Activated T-cell treated with anti-CD3 and anti-CD28 coated beads, Interleukin-2, amount 50 U/mL, for 72 hours (primary cell): ENCODE measurements around the gene ADK. TPM values are rescaled to one million over a fixed set of nuclear protein-coding genes. Genes with fewer than 3 reads are reported as not detected.
"Not testable (repeated sequence)": the region's sequence is repeated elsewhere in the genome, so short reads cannot be mapped to it uniquely, and the experiment has no call there.

Experiments used
- ATAC-seq, 2 donors: fragments of 150-1000 bp; cut with Tn5 transposase; replicated peaks in 1 of 2; 2 replicates each; pipeline ENCODE4 v1.10.0; 2021; ENCODE audit warnings: moderate library complexity in 2 of 2, mild to moderate bottlenecking in 1 of 2
- DNase-seq, 2 donors: peaks; one replicate each; pipeline ENCODE4 v3.0.0; 2021 to 2022; ENCODE audit warnings: mixed read lengths in 1 of 2
- H3K27ac Mint-ChIP-seq: one replicate; pipeline ENCODE4 v1.8.0; 2022; ENCODE audit warnings: mild to moderate bottlenecking, moderate library complexity, mixed read lengths
- H3K27me3 Mint-ChIP-seq: one replicate; pipeline ENCODE4 v1.8.0; 2022; ENCODE audit warnings: low read depth, mixed read lengths
- H3K36me3 Mint-ChIP-seq, 2 donors: one replicate each; pipeline ENCODE4 v1.8.0; 2022; ENCODE audit warnings: mixed read lengths in 2 of 2, mild to moderate bottlenecking in 1 of 2; ENCODE audit not compliant: insufficient read depth in 2 of 2
- H3K4me1 Mint-ChIP-seq: one replicate; pipeline ENCODE4 v1.8.0; 2022; ENCODE audit warnings: low read depth, mixed read lengths
- H3K4me3 Mint-ChIP-seq, 2 donors: one replicate each; pipeline ENCODE4 v1.8.0; 2022; ENCODE audit warnings: mild to moderate bottlenecking in 2 of 2, mixed read lengths in 2 of 2, moderate library complexity in 2 of 2
- H3K9me3 Mint-ChIP-seq, 2 donors: one replicate each; pipeline ENCODE4 v1.8.0; 2022; ENCODE audit warnings: mixed read lengths in 2 of 2
- total RNA-seq, 2 donors: library from RNA; stranded (reverse); gene quantifications; one replicate each; pipeline ENCODE4 v1.2.3, GENCODE V29; 2022

Gene ADK
- total RNA-seq, 2 donors from 2014 or later: 56.2 to 60.0 TPM

DNA sequence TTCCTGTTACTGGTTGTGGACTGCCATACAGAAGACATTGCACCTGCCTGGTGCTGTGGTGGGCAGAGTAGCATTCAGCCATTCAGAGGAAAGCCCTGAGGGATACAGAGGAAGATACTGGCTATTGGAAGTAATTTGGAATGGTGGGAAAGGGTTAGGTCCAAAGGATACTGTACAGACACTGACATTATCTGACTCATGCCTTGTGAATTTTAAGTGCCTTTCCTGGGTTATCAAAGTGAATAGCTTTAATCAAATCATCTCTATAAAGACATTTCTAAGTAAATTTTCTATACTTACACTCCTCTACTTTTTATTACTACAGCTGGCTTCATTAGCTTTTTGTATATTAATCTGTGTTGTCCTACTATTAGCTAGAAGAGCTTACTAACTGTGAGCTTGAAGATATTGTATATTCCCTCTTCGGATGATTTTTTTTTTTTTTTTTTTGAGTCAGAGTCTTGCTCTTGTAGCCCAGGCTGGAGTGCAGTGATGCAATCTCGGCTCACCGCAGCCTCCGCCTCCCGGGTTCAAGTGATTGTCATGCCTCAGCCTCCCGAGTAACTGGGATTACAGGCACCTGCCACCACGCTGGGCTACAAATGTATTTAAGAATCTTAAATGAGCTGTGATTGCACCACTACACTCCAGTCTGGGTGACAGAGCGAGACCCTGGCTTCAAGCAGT is 186.5 kb downstream of the ADK start:
- DNase-seq: no peak
- Mint-ChIP-seq H3K36me3 (peaks cover under 1 to 14% of the 10 kb centered on the region in 2 donors), H3K9me3 (peaks cover 2 to 3% of the 10 kb centered on the region in 2 donors), H3K4me3 (no peak overlapping the region), H3K27me3 (no peaks in the 10 kb centered on the region), H3K4me1 (peaks cover 6% of the 10 kb centered on the region), H3K27ac (no peak overlapping the region)
- no peak for ATAC-seq

DNA sequence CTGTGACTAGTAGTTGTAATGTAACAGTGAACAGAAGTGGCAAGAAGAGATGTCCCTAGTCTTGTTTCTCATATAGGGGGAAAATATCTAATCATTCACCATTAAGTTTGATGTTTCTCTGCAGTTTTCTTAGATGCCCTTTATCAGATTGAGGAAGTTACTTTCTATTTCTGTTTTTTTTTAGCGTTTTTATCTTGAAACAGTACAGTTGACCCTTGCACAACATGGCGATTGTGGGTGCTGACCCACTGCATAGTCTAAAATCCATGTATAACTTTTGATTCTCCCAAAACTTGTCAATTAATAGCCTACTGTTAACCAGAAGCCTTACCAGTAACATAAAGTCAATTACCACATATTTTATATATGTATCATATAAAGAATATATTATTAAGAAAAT is 192.0 kb downstream of the ADK start:
- ATAC-seq (no peak), DNase-seq (no peak)
- no peaks in the 10 kb centered on the region for H3K27me3 Mint-ChIP-seq
- peaks cover 9 to 11% of the 10 kb centered on the region in 2 donors for H3K9me3 Mint-ChIP-seq
- peaks cover 5% of the 10 kb centered on the region for H3K4me1 Mint-ChIP-seq
- H3K27ac Mint-ChIP-seq: no peak overlapping the region
- peaks cover 19 to 37% of the 10 kb centered on the region in 2 donors for H3K36me3 Mint-ChIP-seq
- no peak overlapping the region for H3K4me3 Mint-ChIP-seq

DNA sequence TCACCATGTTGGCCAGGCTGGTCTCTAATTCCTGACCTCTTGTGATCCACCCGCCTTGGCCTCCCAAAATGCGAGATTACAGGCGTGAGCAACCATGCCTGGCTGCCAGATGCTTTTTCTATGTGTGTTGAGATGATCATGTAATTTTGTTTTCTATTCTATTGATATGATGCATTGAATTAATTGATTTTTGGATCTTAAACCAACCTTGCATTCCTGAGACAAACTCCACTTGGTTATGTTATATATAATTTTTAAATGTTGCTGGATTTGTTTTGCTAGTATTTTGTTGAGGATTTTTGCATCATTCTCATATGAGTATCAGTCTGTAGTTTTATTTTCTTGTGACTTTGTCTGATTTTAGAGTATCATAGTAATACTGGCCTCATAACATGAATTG is 192.8 kb downstream of the ADK start:
- no peaks in the 10 kb centered on the region for H3K27me3 Mint-ChIP-seq
- peaks cover 10 to 13% of the 10 kb centered on the region in 2 donors for H3K9me3 Mint-ChIP-seq
- H3K36me3 Mint-ChIP-seq: peaks cover 21 to 37% of the 10 kb centered on the region in 2 donors
- peaks cover 5% of the 10 kb centered on the region for H3K4me1 Mint-ChIP-seq
- no peak overlapping the region for H3K4me3 Mint-ChIP-seq
- no peak for DNase-seq
- H3K27ac Mint-ChIP-seq: no peak overlapping the region
- ATAC-seq: no peak

DNA sequence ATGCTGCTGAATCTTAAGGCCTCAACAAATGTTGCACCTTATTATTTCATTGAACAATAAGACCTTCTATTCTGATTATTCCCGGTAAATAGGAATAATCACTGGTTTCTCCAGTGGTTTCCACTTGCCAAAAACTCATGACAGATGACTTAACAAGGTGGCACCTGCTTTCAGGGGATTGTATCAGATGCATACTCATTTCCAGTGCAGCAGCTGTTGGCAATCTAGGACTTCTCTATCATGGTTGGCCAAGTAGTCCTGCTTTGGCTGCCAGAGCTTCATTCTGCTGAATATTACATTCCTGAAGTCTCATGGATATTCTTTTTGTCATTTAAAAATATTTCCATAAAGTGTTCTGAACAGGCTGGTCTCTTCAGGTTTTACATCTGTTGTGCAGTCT is 193.3 kb downstream of the ADK start:
- H3K4me1 Mint-ChIP-seq: peaks cover 5% of the 10 kb centered on the region
- H3K27ac Mint-ChIP-seq: no peak overlapping the region
- H3K36me3 Mint-ChIP-seq: peaks cover 21 to 37% of the 10 kb centered on the region in 2 donors
- peaks cover 10 to 13% of the 10 kb centered on the region in 2 donors for H3K9me3 Mint-ChIP-seq
- DNase-seq (no peak), ATAC-seq (no peak)
- H3K4me3 Mint-ChIP-seq: no peak overlapping the region
- no peaks in the 10 kb centered on the region for H3K27me3 Mint-ChIP-seq

DNA sequence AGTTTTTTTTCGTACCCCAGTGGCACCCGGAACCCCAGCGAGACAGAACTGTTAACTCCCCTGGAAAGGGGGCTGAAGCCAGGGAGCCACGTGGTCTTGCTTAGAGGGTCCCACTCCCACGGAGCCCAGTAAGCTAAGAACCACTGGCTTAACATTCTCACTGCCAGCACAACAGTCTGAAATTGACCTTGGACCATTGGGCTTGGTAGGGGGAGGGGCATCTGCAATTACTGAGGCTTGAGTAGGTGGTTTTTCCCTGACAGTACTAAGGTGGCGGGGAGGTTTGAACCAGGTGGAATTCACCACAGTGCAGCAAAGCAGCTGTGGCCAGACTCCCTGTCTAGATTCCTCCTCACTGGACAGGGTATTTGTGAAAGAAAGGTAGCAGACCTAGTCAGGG is 196.5 kb downstream of the ADK start:
- no peak overlapping the region for H3K27ac Mint-ChIP-seq
- H3K9me3 Mint-ChIP-seq: peaks cover 7 to 22% of the 10 kb centered on the region in 2 donors
- H3K4me1 Mint-ChIP-seq: peaks cover 5% of the 10 kb centered on the region
- H3K36me3 Mint-ChIP-seq: peaks cover 24 to 31% of the 10 kb centered on the region in 2 donors
- no peak for ATAC-seq
- DNase-seq: no peak
- H3K27me3 Mint-ChIP-seq: no peaks in the 10 kb centered on the region
- H3K4me3 Mint-ChIP-seq: no peak overlapping the region

DNA sequence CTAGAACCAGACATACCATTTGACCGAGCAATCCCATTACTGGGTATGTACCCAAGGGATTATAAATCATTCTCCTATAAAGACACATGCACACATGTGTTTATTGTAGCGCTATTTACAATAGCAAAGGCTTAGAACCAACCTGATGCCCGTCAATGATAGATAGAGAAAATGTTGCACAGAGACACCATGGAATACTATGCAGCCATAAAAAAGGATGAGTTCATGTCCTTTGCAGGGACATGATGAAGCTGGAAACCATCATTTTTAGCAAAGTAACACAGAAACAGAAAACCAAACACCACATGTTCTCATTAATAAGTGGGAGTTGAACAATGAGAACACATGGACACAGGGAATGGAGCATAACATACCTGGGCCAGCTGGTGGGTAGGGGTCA is 202.0 kb downstream of the ADK start:
- not testable (repeated sequence) for H3K4me3 Mint-ChIP-seq, ATAC-seq

DNA sequence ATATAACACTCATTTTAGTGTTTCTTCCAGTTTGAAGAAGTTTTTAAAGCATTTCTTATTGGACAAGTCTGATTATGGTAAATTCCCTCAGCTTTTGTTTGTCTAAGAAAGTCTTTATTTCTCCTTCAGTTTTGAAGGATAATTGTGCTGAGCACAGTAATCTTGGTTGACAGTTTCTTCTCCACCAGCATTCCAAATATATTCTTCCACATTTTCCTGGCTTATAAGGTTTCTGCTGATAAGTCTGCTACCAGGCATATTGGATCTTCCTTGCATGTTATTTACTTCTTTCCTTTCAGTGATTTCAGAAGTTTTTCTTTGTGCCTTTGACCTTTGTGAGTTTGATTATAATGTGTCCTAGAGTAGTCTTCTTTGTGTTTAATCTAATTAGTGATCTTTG is 210.7 kb downstream of the ADK start:
- DNase-seq: no peak
- ATAC-seq: no peak
- H3K4me3 Mint-ChIP-seq: no peak overlapping the region

More for the DNA sequence above, 202.0 kb downstream of the ADK start:
- not testable (repeated sequence) for H3K27me3 Mint-ChIP-seq, H3K27ac Mint-ChIP-seq, H3K36me3 Mint-ChIP-seq, DNase-seq, H3K4me1 Mint-ChIP-seq
- peaks cover 1 to 18% of the 10 kb centered on the region in 2 donors for H3K9me3 Mint-ChIP-seq

DNA sequence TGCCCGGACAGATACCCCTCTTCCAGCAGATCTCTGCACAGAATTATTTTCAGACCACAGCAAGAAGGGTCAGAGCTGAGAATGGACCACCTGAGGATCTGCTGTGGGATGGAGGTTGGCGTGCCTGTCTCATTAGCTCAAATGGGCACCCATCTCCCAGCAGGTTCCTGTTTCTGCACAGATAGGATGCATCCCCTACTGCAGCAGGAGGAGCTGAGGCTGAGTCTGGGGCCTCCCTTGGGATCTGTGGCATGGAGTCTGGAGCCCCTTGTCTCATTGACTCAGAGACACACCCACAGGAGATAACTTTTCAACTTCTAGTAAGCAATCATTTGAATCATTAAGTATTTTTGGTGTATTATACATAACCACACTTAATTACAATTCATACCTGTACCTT is 212.7 kb downstream of the ADK start:
- peaks cover 18 to 35% of the 10 kb centered on the region in 2 donors for H3K36me3 Mint-ChIP-seq
- no peaks in the 10 kb centered on the region for H3K27me3 Mint-ChIP-seq
- H3K9me3 Mint-ChIP-seq: peaks cover 8 to 18% of the 10 kb centered on the region in 2 donors
- DNase-seq (no peak), ATAC-seq (no peak)
- H3K27ac Mint-ChIP-seq: no peak overlapping the region
- H3K4me3 Mint-ChIP-seq: no peak overlapping the region
- peaks cover 18% of the 10 kb centered on the region for H3K4me1 Mint-ChIP-seq

More for the DNA sequence above, 210.7 kb downstream of the ADK start:
- Mint-ChIP-seq H3K36me3 (peaks cover 22 to 44% of the 10 kb centered on the region in 2 donors), H3K27me3 (no peaks in the 10 kb centered on the region), H3K4me1 (peaks cover 18% of the 10 kb centered on the region), H3K9me3 (peaks cover 8 to 21% of the 10 kb centered on the region in 2 donors), H3K27ac (peak overlapping the region; percentile 32)

DNA sequence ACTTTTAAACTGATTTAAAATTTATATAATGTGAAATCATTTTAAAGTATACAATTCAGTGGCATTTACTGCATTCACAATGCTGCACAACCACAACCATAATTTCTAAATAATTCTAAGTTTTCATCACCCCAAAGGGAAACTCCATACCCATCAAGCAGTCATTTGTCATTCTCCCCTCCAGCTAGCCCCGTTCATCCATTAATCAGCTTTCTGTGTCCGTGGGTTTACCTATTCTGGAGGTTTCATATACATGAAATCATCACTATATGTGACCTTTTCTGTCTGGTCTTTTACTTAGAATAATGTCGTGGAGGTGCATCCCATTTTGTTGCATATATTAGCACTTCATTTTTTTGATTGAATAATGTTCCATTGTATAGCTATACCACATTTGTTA is 214.1 kb downstream of the ADK start:
- Mint-ChIP-seq H3K4me1 (peaks cover 18% of the 10 kb centered on the region), H3K27ac (no peak overlapping the region), H3K4me3 (no peak overlapping the region), H3K27me3 (no peaks in the 10 kb centered on the region), H3K9me3 (peaks cover 7 to 15% of the 10 kb centered on the region in 2 donors), H3K36me3 (peaks cover 18 to 27% of the 10 kb centered on the region in 2 donors)
- no peak for DNase-seq
- ATAC-seq: no peak

DNA sequence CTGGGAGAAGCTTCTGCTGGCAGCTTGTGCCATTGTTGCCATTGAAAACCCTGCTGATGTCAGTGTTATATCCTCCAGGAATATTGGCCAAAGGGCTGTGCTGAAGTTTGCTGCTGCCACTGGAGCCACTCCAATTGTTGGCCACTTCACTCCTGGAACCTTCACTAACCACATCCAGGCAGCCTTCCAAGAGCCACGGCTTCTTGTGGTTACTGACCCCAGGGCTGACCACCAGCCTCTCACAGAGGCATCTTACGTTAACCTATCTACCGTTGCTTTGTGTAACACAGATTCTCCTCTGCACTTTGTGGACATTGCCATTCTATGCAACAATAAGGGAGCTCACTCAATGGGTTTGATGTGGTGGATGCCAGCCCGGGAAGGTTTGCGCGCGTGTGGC is 220.7 kb downstream of the ADK start:
- H3K27ac Mint-ChIP-seq: no peak overlapping the region
- no peaks in the 10 kb centered on the region for H3K9me3 Mint-ChIP-seq
- no peaks in the 10 kb centered on the region for H3K4me1 Mint-ChIP-seq
- DNase-seq (no peak), ATAC-seq (no peak)
- H3K36me3 Mint-ChIP-seq: peaks cover 3 to 6% of the 10 kb centered on the region in 2 donors
- H3K4me3 Mint-ChIP-seq: no peak overlapping the region
- H3K27me3 Mint-ChIP-seq: no peaks in the 10 kb centered on the region

DNA sequence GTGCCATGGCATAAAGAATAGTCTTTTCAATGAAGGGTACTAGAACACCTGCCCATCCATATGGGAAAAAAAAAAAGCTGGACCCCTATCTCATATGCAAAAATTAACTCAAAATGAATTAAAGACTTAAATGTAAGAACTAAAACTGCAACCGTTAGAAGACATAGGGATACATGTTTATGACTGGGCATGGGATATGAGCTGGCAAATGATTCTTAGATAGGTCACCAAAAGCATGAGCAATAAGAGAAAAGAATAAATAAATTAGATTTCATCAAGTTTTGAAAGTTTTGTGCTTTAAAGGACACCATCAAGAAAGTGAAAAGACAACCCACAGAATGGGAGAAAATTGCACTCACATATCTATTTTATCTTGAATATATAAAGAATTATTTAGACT is 222.0 kb downstream of the ADK start:
- Mint-ChIP-seq H3K27ac (no peak overlapping the region), H3K36me3 (peaks cover 3 to 6% of the 10 kb centered on the region in 2 donors)
- no peak for DNase-seq

DNA sequence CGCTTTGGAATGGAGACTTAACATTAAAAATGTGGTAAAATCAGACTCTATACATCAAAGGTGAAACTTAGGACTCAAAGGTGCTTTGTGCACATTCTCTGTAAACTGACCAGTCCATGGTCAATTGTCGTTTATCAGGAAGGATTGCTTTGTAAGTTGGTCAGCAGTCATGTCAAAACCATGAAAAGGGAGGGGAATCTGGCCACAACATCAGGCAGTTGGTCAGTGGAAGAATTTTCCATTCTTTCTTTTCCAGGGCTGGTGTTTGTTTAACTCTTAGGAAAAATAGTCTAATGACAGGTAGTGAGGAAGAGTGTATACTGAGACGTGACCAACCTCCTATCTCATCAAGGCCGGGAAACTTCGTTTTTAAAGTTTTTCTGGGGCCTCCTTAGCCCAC is 226.5 kb downstream of the ADK start:
- no peaks in the 10 kb centered on the region for H3K27me3 Mint-ChIP-seq
- no peak overlapping the region for H3K27ac Mint-ChIP-seq
- H3K4me3 Mint-ChIP-seq: no peak overlapping the region

More for the DNA sequence above, 222.0 kb downstream of the ADK start:
- Mint-ChIP-seq H3K4me3 (no peak overlapping the region), H3K27me3 (no peaks in the 10 kb centered on the region), H3K4me1 (no peaks in the 10 kb centered on the region), H3K9me3 (no peaks in the 10 kb centered on the region)
- no peak for ATAC-seq

DNA sequence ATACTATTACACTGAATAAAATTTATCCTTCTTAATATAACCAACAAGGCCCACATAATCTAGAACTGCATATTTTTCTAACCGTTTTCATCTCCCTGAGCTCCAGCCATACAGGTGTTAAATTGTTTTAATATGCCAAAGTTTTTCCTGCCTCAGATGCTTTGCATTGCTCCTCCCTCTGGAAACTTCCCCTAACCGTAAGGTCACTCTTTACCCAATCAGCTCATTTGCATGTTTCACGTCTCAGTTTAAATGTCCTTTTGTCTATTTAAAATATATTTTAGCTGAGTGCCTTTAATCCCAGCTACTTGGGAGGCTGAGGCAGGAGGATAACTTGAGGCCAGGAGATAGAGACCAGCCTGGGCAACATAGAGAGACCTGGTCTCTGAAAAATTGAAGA is 228.5 kb downstream of the ADK start:
- Mint-ChIP-seq H3K36me3 (peaks cover 0 to 5% of the 10 kb centered on the region in 2 donors), H3K27me3 (no peaks in the 10 kb centered on the region), H3K27ac (no peak overlapping the region), H3K9me3 (peaks cover 0 to 2% of the 10 kb centered on the region in 2 donors), H3K4me3 (no peak overlapping the region), H3K4me1 (peaks cover 27% of the 10 kb centered on the region)
- ATAC-seq (no peak), DNase-seq (no peak)

More for the DNA sequence above, 226.5 kb downstream of the ADK start:
- Mint-ChIP-seq H3K4me1 (peaks cover 13% of the 10 kb centered on the region), H3K36me3 (peaks cover 0 to 5% of the 10 kb centered on the region in 2 donors), H3K9me3 (peaks cover 0 to 2% of the 10 kb centered on the region in 2 donors)
- DNase-seq (no peak), ATAC-seq (no peak)

DNA sequence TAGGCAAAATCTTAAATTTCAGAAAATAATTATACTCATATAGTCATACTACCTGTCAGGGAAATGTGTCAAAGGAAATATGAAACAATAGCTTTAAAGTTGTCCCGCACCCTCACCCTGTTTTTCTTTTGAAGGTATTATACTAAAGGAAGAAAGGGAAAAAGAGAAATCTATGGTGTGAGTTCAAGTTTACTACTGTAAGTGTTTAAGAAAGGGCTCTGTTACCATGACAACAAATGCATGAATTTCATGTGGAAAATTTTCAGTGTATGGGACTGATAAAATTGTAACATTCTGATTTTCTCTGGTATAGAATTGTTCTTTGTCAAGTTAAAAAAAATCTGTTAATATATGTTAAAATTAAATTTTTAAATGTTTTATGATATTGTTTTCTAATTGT is 229.8 kb downstream of the ADK start:
- peaks cover 37% of the 10 kb centered on the region for H3K4me1 Mint-ChIP-seq
- ATAC-seq (no peak), DNase-seq (no peak)
- no peak overlapping the region for H3K27ac Mint-ChIP-seq
- peaks cover 0 to 5% of the 10 kb centered on the region in 2 donors for H3K36me3 Mint-ChIP-seq
- peaks cover 0 to 2% of the 10 kb centered on the region in 2 donors for H3K9me3 Mint-ChIP-seq
- H3K27me3 Mint-ChIP-seq: no peaks in the 10 kb centered on the region
- H3K4me3 Mint-ChIP-seq: no peak overlapping the region
